Mesenchymal stem cell (in vitro differentiated cells and primary cell): Measurements from ENCODE around the gene SERPINB11.

Experiments used
- DNase-seq: peaks from one replicate; pipeline ENCODE4 v3.0.0-alpha.2; 2013
- H2AFZ ChIP-seq: one replicate; pipeline ENCODE4 v1.6.1; 2013; ENCODE audit warnings: low read depth, mild to moderate bottlenecking, control low read depth, inconsistent platforms, low read length, moderate library complexity
- H2AK5ac ChIP-seq: 2 replicates; pipeline ENCODE4 v1.6.1; 2013; ENCODE audit warnings: low read length, moderate library complexity, mild to moderate bottlenecking, inconsistent platforms; ENCODE audit not compliant: severe bottlenecking
- H2BK120ac ChIP-seq: one replicate; pipeline ENCODE4 v1.6.1; 2013; ENCODE audit warnings: low read depth, mild to moderate bottlenecking, inconsistent platforms, low read length, moderate library complexity
- H2BK12ac ChIP-seq, 2 experiments: one replicate each; pipeline ENCODE4 v1.6.1; 2013; ENCODE audit warnings: inconsistent platforms in 2 of 2, low read length in 2 of 2, mild to moderate bottlenecking in 2 of 2, moderate library complexity in 2 of 2, control low read depth in 1 of 2
- H2BK15ac ChIP-seq: one replicate; pipeline ENCODE4 v1.6.1; 2013; ENCODE audit warnings: mild to moderate bottlenecking, low read depth, inconsistent platforms; ENCODE audit not compliant: poor library complexity, severe bottlenecking
- H2BK5ac ChIP-seq: 2 replicates; pipeline ENCODE4 v1.6.1; 2013; ENCODE audit warnings: low read depth, mild to moderate bottlenecking, low read length, control low read depth, inconsistent platforms; ENCODE audit not compliant: poor library complexity, severe bottlenecking
- H3K14ac ChIP-seq, 2 experiments: one replicate each; pipeline ENCODE4 v1.6.1; 2013; ENCODE audit warnings: inconsistent platforms in 2 of 2, low read length in 2 of 2, control low read depth in 1 of 2, mild to moderate bottlenecking in 1 of 2, moderate library complexity in 1 of 2
- H3K18ac ChIP-seq, 2 experiments: one replicate each; pipeline ENCODE4 v1.6.1; 2013; ENCODE audit warnings: inconsistent platforms in 2 of 2, low read length in 2 of 2, control low read depth in 1 of 2, low read depth in 1 of 2, mild to moderate bottlenecking in 1 of 2
- H3K23ac ChIP-seq, 2 experiments: one replicate each; pipeline ENCODE4 v1.6.1; 2013; ENCODE audit warnings: inconsistent platforms in 2 of 2, low read length in 2 of 2, mild to moderate bottlenecking in 2 of 2, moderate library complexity in 2 of 2, control low read depth in 1 of 2
- H3K27ac ChIP-seq: 2 replicates; pipeline ENCODE4 v1.5.1; 2013; ENCODE audit warnings: mild to moderate bottlenecking, moderate library complexity, low read length, control low read depth, inconsistent platforms; ENCODE audit not compliant: poor library complexity, severe bottlenecking
- H3K27me3 ChIP-seq, 2 experiments: 2 replicates each; pipeline versions ENCODE4 v1.6.1 to v1.7.0; 2013; ENCODE audit warnings: low read length in 2 of 2, mild to moderate bottlenecking in 2 of 2, moderate library complexity in 2 of 2, control low read depth in 1 of 2, inconsistent platforms in 1 of 2; ENCODE audit not compliant: control insufficient read depth in 1 of 2, insufficient read depth in 1 of 2
- H3K36me3 ChIP-seq, 2 experiments: 2 replicates each; pipeline versions ENCODE4 v1.6.1 to v1.7.0; 2013; ENCODE audit warnings: low read length in 2 of 2, control low read depth in 1 of 2, inconsistent platforms in 1 of 2, low read depth in 1 of 2, mild to moderate bottlenecking in 1 of 2; ENCODE audit not compliant: insufficient read depth in 2 of 2, control insufficient read depth in 1 of 2
- H3K4ac ChIP-seq, 2 experiments: one replicate each; pipeline ENCODE4 v1.6.1; 2013; ENCODE audit warnings: inconsistent platforms in 2 of 2, low read length in 2 of 2, mild to moderate bottlenecking in 2 of 2, moderate library complexity in 2 of 2, control low read depth in 1 of 2, low read depth in 1 of 2
- H3K4me1 ChIP-seq: 2 replicates; pipeline ENCODE4 v1.6.1; 2013; ENCODE audit warnings: low read depth, low read length, control low read depth; ENCODE audit not compliant: control insufficient read depth, insufficient read depth
- H3K4me2 ChIP-seq: 2 replicates; pipeline ENCODE4 v1.6.1; 2013; ENCODE audit warnings: low read length, mild to moderate bottlenecking, inconsistent platforms; ENCODE audit not compliant: poor library complexity, severe bottlenecking
- H3K4me3 ChIP-seq, 2 experiments: 2 replicates each; pipeline versions ENCODE4 v1.5.1 to v1.7.0; 2013; ENCODE audit warnings: low read length in 2 of 2, mild to moderate bottlenecking in 2 of 2, control low read depth in 1 of 2, low read depth in 1 of 2; ENCODE audit not compliant: insufficient read depth in 1 of 2
- H3K79me1 ChIP-seq: replicated peaks from 2 replicates; pipeline ENCODE4 v1.6.1; 2013; ENCODE audit warnings: mild to moderate bottlenecking, control low read depth, low read length, inconsistent platforms; ENCODE audit not compliant: poor library complexity, severe bottlenecking
- H3K9ac ChIP-seq: 2 replicates; pipeline ENCODE4 v1.7.0; 2013; ENCODE audit warnings: mild to moderate bottlenecking, low read length, moderate library complexity
- H3K9me3 ChIP-seq: 2 replicates; pipeline ENCODE4 v1.7.0; 2013; ENCODE audit warnings: mild to moderate bottlenecking, low read length; ENCODE audit not compliant: control insufficient read depth
- H4K8ac ChIP-seq: one replicate; pipeline ENCODE4 v1.6.1; 2013; ENCODE audit warnings: inconsistent platforms, mild to moderate bottlenecking, low read length, moderate library complexity
- H4K91ac ChIP-seq: one replicate; pipeline ENCODE4 v1.6.1; 2013; ENCODE audit warnings: mild to moderate bottlenecking, low read length, inconsistent platforms
- WGBS: methylation state at CpG from one replicate; pipeline ENCODE4 v1.1.7; 2013; ENCODE audit warnings: mixed read lengths; 5-methylcytosine and 5-hydroxymethylcytosine counted together

SERPINB11 gene

GRCh38 chr18:63762518-63762917 lies 59.8 kb downstream of the SERPINB11 start:
- no peak overlapping the region for H3K4ac ChIP-seq
- 67% methylated on average over 1 of the region's 1 CpG for WGBS
- no peak overlapping the region for H3K4me2 ChIP-seq
- no peak overlapping the region for H3K14ac ChIP-seq
- no peaks in the 10 kb centered on the region for H3K79me1 ChIP-seq
- H2BK15ac ChIP-seq, result no peak overlapping the region
- no peak overlapping the region for H2AFZ ChIP-seq
- no peaks in the 10 kb centered on the region for H3K4me1 ChIP-seq
- no peak overlapping the region for H2BK120ac ChIP-seq
- no peak overlapping the region for H4K8ac ChIP-seq
- no peaks in the 10 kb centered on the region for H3K27me3 ChIP-seq
- peaks cover 21% of the 10 kb centered on the region for H3K9me3 ChIP-seq
- no peak overlapping the region for H3K18ac ChIP-seq
- H2BK12ac ChIP-seq, result no peak overlapping the region
- H3K4me3 ChIP-seq, result no peak overlapping the region
- H2AK5ac ChIP-seq, result no peak overlapping the region
- H2BK5ac ChIP-seq, result no peak overlapping the region
- H3K23ac ChIP-seq, result no peak overlapping the region
- H4K91ac ChIP-seq, result no peak overlapping the region
- H3K27ac ChIP-seq, result no peak overlapping the region
- H3K36me3 ChIP-seq, result no peaks in the 10 kb centered on the region
- H3K9ac ChIP-seq, result peak overlapping the region; percentile 22
- DNase-seq, result no peak

GRCh38 chr18:63763831-63764600 lies 61.3 kb downstream of the SERPINB11 start:
- Histone ChIP-seq H2BK12ac (no peak overlapping the region), H4K91ac (no peak overlapping the region), H3K27me3 (no peaks in the 10 kb centered on the region), H3K4me1 (no peaks in the 10 kb centered on the region), H3K23ac (no peak overlapping the region), H3K14ac (no peak overlapping the region), H2BK120ac (no peak overlapping the region), H4K8ac (no peak overlapping the region), H2BK5ac (no peak overlapping the region), H3K4ac (no peak overlapping the region), H2AFZ (no peak overlapping the region), H2AK5ac (no peak overlapping the region), H3K27ac (no peak overlapping the region), H2BK15ac (no peak overlapping the region), H3K4me2 (no peak overlapping the region), H3K79me1 (no peaks in the 10 kb centered on the region), H3K36me3 (no peaks in the 10 kb centered on the region), H3K9me3 (peaks cover 16% of the 10 kb centered on the region), H3K4me3 (no peak overlapping the region), H3K9ac (no peak overlapping the region), H3K18ac (no peak overlapping the region)
- no peak for DNase-seq
- WGBS, result 100% methylated on average over 1 of the region's 3 CpGs

GRCh38 chr18:63765837-63766236 lies 63.1 kb downstream of the SERPINB11 start:
- Histone ChIP-seq H3K79me1 (no peaks in the 10 kb centered on the region), H2BK5ac (no peak overlapping the region), H3K4me2 (no peak overlapping the region), H3K23ac (no peak overlapping the region), H3K27ac (no peak overlapping the region), H4K8ac (no peak overlapping the region), H3K18ac (no peak overlapping the region), H2BK12ac (no peak overlapping the region), H2AK5ac (no peak overlapping the region), H3K9ac (no peak overlapping the region), H3K4me1 (no peaks in the 10 kb centered on the region), H3K9me3 (no peaks in the 10 kb centered on the region), H3K36me3 (no peaks in the 10 kb centered on the region), H3K4ac (no peak overlapping the region), H3K14ac (no peak overlapping the region), H3K27me3 (no peaks in the 10 kb centered on the region), H3K4me3 (no peak overlapping the region), H2BK120ac (no peak overlapping the region), H4K91ac (no peak overlapping the region), H2BK15ac (no peak overlapping the region), H2AFZ (no peak overlapping the region)
- WGBS, result 100% methylated on average over 1 of the region's 2 CpGs
- no peak for DNase-seq
